ENCODE results near the gene EPC2. TPM values are rescaled to one million over a fixed set of nuclear protein-coding genes. Genes with fewer than 3 reads are reported as not detected.
A peak's percentile ranks its signal among the peaks of the same experiment; 100 is the strongest.

Gene EPC2
- total and polyA plus RNA-seq, 10 of the 15 experiments (the other 5 are each of a cell fraction or from before 2014, with no cell fraction given): 2.0 to 16.5 (median 10.8) TPM

GRCh38 chr2:148813603-148814065, 169.1 kb downstream of the EPC2 start (continued):
- TF ChIP-seq ELK1 (IDR thresholded peaks at IDR 0.05; ENCODE audit: low read depth, low read length) (no peak), POLR2AphosphoS2 (IDR thresholded peaks at IDR 0.05; ENCODE audit: low read depth, low read length) (no peak), ATF7 (IDR thresholded peaks at IDR 0.05; ENCODE audit: low read depth) (peak; percentile 77), CBFB (IDR thresholded peaks at IDR 0.05; ENCODE audit: low read depth) (peak; percentile 84), CEBPZ (IDR thresholded peaks at IDR 0.05; ENCODE audit: low read depth, low read length) (no peak), PML (IDR thresholded peaks at IDR 0.05; ENCODE audit: low read length) (no peak), SKIL (IDR thresholded peaks at IDR 0.05; ENCODE audit: low read depth, poor library complexity, severe bottlenecking) (peak; percentile 90), CTCF (IDR thresholded peaks at IDR 0.05 in 2 of 3, conservative IDR thresholded peaks at IDR 0.05 in 1 of 3; ENCODE audit: control insufficient read depth in 2 of 3, extremely low read depth in 1 of 3, insufficient read depth in 1 of 3, low read depth in 3 of 3, low read length in 3 of 3) (peak; percentile 27 to 73 (median 68)), ZNF24 (IDR thresholded peaks at IDR 0.05) (no peak), MEF2B (IDR thresholded peaks at IDR 0.05; ENCODE audit: partially characterized antibody, poor library complexity, severe bottlenecking) (peak; percentile 54), MYB (IDR thresholded peaks at IDR 0.05; ENCODE audit: borderline replicate concordance, low read depth, low read length) (no peak), E4F1 (IDR thresholded peaks at IDR 0.05; ENCODE audit: borderline replicate concordance, partially characterized antibody) (no peak), EED (IDR thresholded peaks at IDR 0.05; ENCODE audit: low read depth) (peak; percentile 74), GATAD2B (conservative IDR thresholded peaks at IDR 0.05; ENCODE audit: low read depth) (no peak), ZNF217 (IDR thresholded peaks at IDR 0.05) (no peak), CHD2 (IDR thresholded peaks at IDR 0.05; ENCODE audit: borderline replicate concordance, low read depth, low read length) (no peak), RELB (IDR thresholded peaks at IDR 0.05; ENCODE audit: low read depth) (peak; percentile 83; the same call in 1 of the 2 replicates)
